OCI-LY3 (cell line): ENCODE data around the gene AP2A2.

Experiments
- EZH2phosphoT487 ChIP-seq: fragments of 200-600 bp; shearing (Covaris generic); IDR thresholded peaks from 2 replicates; pipeline ENCODE4 v1.6.1; 2018; ENCODE audit warnings: antibody characterized with exemption, mixed run types, low read depth
- TF ChIP-seq, protein P1 (sequence below): fragments of 200-600, 300-600 bp; sonication (generic); IDR thresholded peaks from 2 replicates; pipeline ENCODE4 v1.5.1; 2014; ENCODE audit warnings: antibody characterized with exemption, low read length, low read depth

DNA sequence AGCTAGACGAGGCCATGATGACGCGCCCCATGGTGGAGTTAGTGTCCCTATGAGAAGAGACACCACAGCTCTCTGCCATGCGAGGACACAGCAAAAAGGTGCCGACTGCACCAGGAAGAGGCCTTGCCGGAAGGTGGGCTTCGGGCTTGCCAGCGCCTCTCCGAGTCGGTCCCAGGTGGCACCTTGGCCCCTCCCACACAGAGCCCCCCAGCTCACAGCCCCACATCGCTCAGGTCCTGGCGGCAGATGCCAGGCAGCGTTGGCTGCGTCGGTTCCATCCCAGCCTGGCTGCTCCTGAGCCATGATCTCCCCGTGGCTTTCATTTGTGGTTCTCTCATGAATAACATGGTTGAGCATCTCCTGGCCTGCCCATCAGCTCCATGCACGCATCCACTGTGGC, 39.1 kb upstream of the AP2A2 start:
- TF ChIP-seq, protein P1, sequence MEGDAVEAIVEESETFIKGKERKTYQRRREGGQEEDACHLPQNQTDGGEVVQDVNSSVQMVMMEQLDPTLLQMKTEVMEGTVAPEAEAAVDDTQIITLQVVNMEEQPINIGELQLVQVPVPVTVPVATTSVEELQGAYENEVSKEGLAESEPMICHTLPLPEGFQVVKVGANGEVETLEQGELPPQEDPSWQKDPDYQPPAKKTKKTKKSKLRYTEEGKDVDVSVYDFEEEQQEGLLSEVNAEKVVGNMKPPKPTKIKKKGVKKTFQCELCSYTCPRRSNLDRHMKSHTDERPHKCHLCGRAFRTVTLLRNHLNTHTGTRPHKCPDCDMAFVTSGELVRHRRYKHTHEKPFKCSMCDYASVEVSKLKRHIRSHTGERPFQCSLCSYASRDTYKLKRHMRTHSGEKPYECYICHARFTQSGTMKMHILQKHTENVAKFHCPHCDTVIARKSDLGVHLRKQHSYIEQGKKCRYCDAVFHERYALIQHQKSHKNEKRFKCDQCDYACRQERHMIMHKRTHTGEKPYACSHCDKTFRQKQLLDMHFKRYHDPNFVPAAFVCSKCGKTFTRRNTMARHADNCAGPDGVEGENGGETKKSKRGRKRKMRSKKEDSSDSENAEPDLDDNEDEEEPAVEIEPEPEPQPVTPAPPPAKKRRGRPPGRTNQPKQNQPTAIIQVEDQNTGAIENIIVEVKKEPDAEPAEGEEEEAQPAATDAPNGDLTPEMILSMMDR = no peak
- no peak for TF ChIP-seq EZH2phosphoT487
